Smooth muscle cell of the brain vasculature (primary cell): ENCODE measurements around the gene NRXN3.

Experiments
- DNase-seq: peaks from one replicate; pipeline ENCODE4 v3.0.0-alpha.2; 2012; ENCODE audit warnings: low read depth, low spot score

Gene NRXN3

DNA sequence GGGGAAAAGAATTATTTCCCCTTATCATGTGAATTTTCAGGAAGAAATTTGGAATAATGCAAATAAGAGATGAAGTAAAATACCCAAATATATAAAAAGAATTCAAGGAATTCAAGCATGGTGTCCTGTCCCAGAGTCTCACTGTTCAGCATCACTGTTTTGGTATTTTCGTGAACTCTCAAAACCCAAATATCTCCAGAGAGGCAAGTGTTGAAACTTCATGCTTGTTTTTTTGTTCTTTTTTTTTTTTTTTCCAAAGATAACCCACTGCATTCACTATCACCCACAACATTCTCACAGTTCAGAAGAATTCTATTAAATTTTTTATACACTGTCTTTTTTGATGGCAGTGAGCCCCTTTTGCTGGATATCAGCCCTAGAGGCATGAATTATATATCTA lies 1686.2 kb downstream of the NRXN3 start:
- no peak for DNase-seq

DNA sequence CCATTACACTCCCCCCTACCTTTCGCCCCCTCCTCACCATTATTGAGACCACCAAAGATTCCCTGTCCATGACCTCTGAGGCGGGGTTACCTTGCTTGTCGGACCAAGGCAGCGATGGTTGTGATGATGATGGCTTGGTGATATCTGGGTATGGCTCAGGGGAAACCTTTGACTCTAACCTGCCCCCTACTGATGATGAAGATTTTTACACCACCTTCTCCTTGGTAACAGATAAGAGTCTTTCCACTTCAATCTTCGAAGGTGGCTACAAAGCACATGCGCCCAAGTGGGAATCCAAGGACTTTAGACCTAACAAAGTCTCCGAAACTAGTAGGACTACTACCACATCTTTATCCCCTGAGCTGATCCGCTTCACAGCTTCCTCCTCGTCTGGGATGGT lies 1690.9 kb downstream of the NRXN3 start:
- no peak for DNase-seq

DNA sequence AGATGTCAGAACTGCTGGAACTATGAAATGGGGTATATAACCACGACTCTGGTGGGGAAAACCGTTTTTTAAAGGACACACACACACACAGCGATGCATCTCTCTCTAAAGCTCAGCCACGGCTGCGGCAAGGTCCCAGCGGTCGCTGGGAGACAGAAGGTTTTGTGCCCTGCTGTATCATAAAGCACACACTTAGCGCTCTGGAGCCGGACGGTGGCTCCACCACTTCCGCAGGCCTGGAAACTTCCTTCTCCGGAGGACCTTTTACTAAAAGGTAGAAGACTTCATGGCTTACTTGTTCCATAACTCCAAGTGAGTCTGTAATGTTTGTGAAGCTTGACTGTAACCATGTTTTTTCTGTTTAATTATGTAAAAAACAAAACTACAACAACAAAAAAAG lies 1691.9 kb downstream of the NRXN3 start:
- DNase-seq: no peak

DNA sequence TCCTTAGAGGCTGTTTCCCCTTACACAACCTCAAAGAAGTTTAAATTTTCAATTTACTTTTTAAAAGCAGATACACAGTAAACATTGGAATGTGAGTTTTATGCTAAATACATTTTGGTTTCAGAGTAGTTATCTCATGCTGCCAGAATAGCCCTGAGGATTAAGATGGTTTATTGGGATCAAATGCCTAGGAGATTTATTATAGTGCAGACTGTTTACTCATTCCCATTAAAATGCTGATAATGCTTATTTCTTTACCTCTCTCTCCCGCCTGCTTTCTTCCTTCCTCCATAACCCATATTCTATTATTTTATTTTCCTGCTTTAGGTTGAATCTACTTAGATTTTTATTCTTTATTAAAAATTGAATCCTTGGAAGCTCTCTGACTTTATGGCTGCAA lies 1701.0 kb downstream of the NRXN3 start:
- no peak for DNase-seq

DNA sequence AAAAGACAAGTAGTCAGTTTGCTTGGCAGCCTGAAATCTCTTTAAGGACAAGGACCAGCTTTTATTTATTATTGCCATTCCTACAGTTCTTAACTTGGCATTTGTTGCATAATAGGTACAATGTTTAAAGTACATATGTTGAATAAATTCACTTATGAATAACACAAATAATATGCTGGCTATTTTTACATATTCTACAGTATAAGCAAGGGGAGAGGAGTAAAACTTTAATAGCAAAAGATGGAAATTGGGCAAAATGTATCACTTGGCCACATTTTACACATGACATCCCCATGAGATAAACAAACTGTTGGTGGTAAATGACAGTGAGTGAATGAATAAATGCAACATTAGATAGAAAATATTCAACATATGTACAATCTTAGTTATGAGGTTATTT lies 1708.1 kb downstream of the NRXN3 start:
- DNase-seq: no peak

DNA sequence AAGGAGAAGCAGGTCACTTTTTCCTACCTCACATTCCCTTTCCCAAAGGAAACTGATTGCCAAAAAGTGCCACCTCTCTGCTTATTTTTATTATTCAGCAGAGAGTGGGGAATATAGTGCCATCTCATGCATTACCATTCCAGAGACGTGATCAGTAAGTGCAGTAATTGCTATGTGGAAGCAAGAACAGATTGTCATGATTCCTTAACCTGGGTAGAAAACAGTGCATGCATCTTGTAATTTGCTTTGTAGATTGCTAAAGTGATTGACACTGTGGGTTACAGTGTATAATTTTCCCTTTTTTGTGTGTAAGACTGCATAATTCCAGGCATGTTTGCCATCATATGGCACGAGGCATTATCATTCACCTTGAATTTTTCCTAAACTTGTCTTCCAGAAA lies 1708.6 kb downstream of the NRXN3 start:
- no peak for DNase-seq

DNA sequence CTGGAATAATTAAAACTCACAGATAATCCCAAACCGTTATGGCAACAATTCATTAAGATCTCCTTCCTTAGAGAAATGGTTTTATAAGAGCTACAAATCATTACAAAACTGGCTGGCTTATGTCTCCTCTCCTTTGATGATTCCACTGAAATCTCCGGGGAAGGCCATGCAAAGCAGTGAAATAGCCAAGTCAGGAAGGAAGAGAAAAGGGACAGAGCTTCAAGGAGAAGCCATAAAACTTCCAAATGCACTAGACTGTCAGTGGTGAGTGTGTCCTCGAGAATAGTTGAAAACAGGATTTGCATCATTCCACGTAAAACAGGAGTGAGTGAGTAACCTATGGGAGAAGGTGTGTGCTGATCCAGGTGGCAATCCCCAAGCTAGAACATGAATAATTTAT lies 1711.1 kb downstream of the NRXN3 start:
- no peak for DNase-seq

DNA sequence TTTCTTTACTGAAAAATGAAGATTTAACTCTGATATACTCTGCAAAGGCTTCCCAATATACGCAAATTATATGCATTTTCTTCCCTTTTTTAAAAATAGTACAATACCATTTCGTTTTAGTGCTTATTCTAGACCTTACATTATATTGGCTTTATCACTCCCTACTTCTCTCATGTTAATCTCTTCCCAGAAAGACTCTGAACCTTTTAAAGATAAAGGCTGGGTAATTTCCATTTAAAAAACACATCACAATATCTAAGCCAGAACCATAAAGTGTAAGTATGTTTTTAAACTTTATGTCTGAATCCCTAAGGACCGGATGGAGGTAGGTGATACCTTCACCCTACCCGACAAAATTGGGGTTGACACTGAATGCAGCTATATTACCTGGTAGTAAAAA lies 1720.4 kb downstream of the NRXN3 start:
- no peak for DNase-seq

DNA sequence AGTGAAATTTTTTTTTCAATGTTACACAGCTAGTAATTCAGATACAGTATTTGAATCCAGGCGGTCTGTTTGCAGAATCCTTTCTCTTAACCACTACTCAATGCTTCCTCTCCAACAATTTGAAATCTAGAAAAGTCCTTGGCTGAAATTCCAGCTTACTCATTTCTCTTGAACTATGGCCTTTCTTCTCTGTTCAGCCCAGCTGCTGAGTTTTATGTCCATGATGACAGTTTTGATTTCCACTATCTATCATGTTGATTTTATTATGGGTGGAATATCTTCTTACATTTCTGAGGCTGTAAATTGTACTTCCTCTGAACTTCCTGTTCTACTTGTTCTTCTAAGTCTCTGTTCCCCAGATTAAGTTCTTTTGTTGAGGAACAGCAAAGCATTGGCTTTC lies 1725.8 kb downstream of the NRXN3 start:
- no peak for DNase-seq

DNA sequence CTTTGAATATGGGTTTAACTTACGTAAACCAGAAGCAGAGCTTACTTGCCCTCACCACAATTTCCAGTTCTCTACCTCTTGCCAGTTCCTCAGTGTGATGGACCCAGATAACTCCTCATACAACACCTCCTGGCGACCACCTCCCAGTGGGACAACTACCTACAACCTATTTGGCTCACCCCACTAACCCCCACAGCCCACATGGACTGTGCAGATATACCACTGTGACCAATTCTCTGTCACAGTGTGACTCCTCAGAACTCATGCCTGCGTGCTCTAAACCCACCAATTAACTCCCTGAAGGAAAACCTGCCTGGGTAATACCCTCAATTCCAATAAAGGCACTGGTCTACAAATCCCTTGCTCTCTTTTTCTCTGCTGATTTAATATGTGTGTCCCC lies 1729.4 kb downstream of the NRXN3 start:
- no peak for DNase-seq

DNA sequence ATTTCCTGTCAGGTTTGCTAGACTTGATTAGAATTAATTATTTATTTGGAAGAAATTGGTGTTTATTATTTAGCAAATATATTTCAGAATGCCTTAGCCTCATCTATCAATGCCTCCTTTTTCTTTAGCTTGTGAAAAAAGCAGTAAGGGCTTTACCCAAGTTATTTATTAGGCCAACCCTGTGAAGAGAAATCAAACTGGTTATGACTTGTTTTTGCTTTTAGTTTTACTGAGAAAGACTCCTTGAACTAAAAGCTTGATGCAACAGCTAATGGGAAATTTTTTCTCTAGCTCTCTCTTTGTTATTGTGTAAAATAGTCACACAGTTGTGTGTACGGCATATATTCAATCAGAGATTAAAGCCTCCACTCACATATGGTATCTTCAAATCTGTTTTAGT lies 1734.3 kb downstream of the NRXN3 start:
- no peak for DNase-seq

DNA sequence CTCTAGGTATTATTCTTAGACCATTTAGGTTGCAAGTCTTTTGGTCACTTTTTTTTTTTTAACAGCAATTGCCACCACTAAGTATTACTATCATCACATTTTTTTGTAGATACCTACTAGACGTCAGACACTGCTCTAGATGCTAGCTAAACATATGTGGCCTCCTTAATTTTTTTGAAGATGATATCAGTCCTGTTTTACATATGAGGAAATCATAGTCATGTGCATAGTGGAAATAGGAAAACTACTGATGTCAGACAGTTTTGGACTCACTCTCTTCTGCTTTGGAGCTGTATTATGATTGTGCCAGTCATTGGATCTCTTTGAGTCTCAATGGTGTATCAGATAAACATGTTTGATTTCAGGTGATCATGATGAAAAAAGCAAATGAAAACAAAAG lies 1736.8 kb downstream of the NRXN3 start:
- DNase-seq: no peak

DNA sequence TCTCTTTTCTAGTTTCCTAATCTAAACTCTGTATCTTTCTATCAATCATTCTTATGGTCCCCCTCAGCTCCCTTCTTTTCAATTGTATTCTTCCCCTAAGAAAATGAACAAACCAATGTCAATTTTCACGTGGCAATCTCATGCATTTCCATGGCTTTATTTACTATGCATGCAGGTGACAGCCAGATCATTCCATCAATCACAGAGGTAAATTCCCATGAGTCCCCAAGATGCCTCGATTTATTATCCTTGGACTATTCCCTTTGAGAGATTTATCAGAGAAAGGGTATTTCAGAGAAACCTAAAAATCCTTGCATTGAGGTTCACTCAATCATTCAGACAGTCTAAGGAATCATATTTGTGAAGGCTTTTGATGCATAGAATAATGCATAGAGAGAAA lies 1739.9 kb downstream of the NRXN3 start:
- no peak for DNase-seq

DNA sequence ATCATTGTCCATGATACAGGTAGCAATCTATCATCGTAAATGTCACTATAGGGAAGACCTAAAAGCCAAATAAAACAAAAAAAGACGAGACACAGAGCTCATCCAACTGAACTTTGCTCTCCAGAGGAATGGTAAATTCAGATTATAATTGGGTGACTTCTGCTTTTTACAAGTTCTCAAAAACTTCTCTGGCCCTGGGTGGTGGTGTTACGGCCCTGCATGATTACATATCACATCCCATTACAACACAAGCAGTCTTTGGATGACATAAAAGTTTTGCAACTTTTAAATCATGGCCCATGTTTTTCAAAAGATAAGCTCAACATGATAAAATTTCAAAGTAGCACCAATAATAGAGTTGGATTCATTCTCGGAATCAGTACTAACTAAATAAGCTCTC lies 1741.6 kb downstream of the NRXN3 start:
- no peak for DNase-seq

DNA sequence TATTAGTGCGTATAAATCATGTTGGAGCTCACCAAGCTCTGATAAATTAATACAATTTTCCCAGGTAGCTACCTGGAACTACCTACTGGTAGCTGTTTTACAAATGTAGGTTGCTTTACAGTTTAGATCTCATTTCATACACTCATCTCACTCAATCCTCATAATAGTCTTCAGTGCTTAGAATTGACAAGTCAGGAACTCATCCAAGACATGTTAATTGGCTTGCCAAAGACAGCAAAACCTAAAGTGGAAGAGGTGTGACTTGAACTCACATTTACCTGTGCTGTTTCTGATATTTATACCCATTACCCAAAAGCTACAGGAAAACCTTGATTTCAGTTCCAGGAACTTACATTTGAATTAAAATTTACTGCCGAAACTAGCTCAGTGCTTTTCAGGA lies 1744.4 kb downstream of the NRXN3 start:
- DNase-seq: no peak

DNA sequence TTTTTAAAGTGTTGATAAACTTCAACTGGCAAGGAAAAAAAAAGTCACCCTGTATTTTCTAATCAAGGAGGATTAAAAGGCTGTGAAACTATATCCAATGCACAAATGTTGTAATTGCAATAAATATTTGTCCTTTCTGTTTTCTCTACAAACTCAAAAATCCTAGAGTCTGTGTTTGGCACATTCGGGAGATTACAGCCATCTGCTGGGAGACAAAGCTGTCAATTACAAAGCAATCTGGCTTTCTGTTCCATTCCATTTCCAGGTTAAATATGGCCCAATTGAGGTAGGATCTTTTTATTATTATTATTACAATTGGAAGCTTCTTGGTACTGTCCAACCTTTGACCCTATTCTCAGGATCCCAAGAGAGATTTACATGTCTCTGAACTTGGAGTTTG lies 1745.2 kb downstream of the NRXN3 start:
- DNase-seq: no peak

DNA sequence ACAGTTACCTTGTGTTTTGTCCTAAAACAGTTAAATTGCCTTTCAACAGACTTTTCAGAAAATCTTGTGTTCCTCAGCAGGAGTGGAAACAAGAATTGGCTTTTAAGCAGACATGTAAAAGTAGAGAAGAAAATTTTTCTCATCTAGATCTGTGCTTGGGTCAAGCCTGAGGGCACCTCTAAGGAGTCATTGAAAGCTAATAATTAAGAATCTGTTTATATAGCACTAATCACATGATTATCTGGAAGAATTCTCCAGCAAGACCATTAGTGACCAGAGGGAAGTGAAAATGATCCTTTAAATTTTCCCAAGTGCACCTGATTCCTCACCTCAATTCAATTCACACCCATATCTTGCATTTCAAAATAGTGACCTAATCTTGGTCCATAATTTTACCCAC lies 1746.1 kb downstream of the NRXN3 start:
- no peak for DNase-seq

DNA sequence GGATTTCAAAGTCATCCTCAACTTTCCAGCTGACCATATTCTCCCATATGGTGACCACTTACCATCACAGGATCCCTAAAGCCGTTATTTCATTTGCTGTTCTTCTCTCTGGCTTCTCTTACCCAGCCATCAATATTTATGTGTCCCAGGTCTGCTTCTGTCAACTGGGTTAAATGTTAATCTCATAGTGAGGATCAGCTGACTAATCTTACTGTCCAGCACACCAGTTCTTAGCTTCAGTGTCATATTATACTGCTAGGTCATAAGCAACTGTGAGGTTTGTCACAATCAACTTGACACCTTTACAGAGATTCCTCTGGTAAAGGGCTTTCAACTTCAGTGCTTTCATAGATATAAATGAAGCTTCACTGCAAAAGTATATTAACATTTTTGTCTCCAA lies 1746.7 kb downstream of the NRXN3 start:
- no peak for DNase-seq
